C4-2B (cell line): ENCODE data around the gene SAC3D1.

Experiments used
- CTCF ChIP-seq: fragments of 450-650 bp; conservative IDR thresholded peaks from 2 replicates; pipeline ENCODE4 v1.5.1; 2017; ENCODE audit warnings: mild to moderate bottlenecking
- ZFX ChIP-seq: fragments of 450-650 bp; IDR thresholded peaks from 2 replicates; pipeline ENCODE4 v1.6.1; 2017

- TF ChIP-seq CTCF (no peak), ZFX (no peak)
These were observed 43.8 kb downstream of the SAC3D1 start for GRCh38 chr11:65084598-65085375.
